Epithelial cell of proximal tubule (primary cell): ENCODE results near the gene NHSL2. TPM values are rescaled to one million over a fixed set of nuclear protein-coding genes. Genes with fewer than 3 reads are reported as not detected.

ENCODE experiments used
- DNase-seq: peaks from one replicate; pipeline ENCODE4 v3.0.0-alpha.2; 2011; ENCODE audit warnings: low read depth
- H3K4me3 ChIP-seq: 2 replicates; pipeline ENCODE4 v1.5.1; 2011; ENCODE audit warnings: low read depth, mild to moderate bottlenecking, low read length
- CTCF ChIP-seq: conservative IDR thresholded peaks from 2 replicates; pipeline ENCODE4 v1.5.1; 2012; ENCODE audit warnings: low read depth, mild to moderate bottlenecking, low read length
- total RNA-seq: library from RNA; depleted of rRNA; stranded (reverse); fragments of >200 nt; gene quantifications from 2 replicates; pipeline ENCODE4 v1.2.3, GENCODE V29; 2015

NHSL2 gene
- total RNA-seq, 1 donor from 2014 or later, result 1.0 TPM

- DNase-seq, result no peak
- TF ChIP-seq CTCF, result no peak
- H3K4me3 ChIP-seq, result no peak overlapping the region
Observed at GRCh38 chrX:71978164-71978563, 67.5 kb downstream of the NHSL2 start.

GRCh38 chrX:71989768-71990426 lies 79.3 kb downstream of the NHSL2 start:
- DNase-seq, result no peak
- H3K4me3 ChIP-seq, result no peak overlapping the region
- no peak for TF ChIP-seq CTCF

GRCh38 chrX:71990518-71990917 lies 79.9 kb downstream of the NHSL2 start:
- no peak overlapping the region for H3K4me3 ChIP-seq
- no peak for TF ChIP-seq CTCF

GRCh38 chrX:71991164-71991563 lies 80.5 kb downstream of the NHSL2 start:
- TF ChIP-seq CTCF, result no peak
- no peak for DNase-seq

More at GRCh38 chrX:71990518-71990917, 79.9 kb downstream of the NHSL2 start:
- no peak for DNase-seq

GRCh38 chrX:71992711-71993110 lies 82.1 kb downstream of the NHSL2 start:
- no peak for TF ChIP-seq CTCF
- no peak overlapping the region for H3K4me3 ChIP-seq
- no peak for DNase-seq

More at GRCh38 chrX:71991164-71991563, 80.5 kb downstream of the NHSL2 start:
- no peak overlapping the region for H3K4me3 ChIP-seq

- no peak for TF ChIP-seq CTCF
- no peak for DNase-seq
- H3K4me3 ChIP-seq, result no peak overlapping the region
Observed at GRCh38 chrX:71993371-71993770, 82.7 kb downstream of the NHSL2 start.

GRCh38 chrX:71994601-71995000 lies 84.0 kb downstream of the NHSL2 start:
- TF ChIP-seq CTCF, result no peak
- DNase-seq, result no peak
- H3K4me3 ChIP-seq, result no peak overlapping the region
